SK-N-DZ (cell line): ENCODE data around the gene CRNN.

Experiments used
- DNase-seq: peaks from one replicate; pipeline ENCODE4 v3.0.0-alpha.2; 2015; ENCODE audit warnings: low spot score
- small RNA-seq, 2 experiments: library from RNA; depleted of rRNA; stranded (forward); fragments of <200 nt; gene quantifications; one replicate each; pipeline ENCODE3, GENCODE V24; 2014

The CRNN gene

DNA sequence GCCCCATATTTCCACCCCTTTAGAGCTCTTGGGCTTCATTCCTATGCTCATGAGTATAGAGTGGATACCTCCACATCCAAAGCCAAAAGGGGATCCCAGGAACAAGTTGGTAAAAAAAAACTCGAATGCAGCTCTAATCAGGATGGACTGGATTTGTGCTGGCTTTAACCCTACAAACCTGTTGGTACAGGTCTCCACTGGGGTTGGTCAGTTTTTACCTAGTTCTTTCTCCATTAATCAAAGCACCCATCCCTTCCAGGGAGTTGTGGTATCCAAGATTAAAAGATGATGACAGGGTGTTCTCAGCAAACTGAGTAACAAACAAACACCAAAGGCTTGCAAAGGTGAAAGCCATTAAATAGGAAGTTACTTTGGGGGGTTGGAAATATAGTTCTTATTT is 5.9 kb upstream of the CRNN start:
- DNase-seq = no peak

DNA sequence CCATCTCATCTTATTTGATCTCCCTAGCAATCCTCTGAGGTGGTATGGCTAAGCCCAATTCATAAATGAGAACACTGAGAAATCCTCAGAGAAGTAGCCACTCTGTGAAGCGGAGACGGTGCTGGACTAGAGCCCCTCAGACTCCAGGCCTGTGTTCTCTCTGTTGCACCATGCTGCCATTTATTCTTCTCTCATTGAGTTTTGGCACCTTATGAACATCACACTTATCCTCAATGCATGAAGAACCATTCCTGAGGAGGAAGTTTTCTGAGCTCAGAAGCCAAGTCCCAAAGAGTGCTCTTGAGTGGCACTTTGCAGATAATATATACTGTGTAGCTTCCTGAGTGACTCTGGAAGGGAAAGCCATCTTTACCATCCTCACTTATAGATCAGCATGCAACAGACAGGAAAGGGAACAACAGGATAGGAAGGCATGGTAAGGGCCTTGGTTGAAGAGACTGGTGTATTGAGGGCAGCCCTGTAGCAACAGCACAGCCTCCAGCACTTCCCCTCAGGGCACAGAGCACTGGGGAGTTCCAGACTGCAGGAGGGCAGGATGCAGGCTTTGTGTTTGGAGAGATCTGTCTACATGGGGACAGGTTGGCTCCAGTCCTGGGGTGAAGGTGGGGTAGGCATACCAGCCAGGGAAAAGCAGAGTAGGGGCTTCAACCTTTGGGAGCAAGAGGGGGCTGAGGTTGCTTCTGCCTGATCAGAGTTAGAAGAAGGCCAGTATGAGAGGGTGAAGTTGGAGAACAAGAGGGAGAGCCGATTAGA is 1.6 kb upstream of the CRNN start:
- DNase-seq = no peak

DNA sequence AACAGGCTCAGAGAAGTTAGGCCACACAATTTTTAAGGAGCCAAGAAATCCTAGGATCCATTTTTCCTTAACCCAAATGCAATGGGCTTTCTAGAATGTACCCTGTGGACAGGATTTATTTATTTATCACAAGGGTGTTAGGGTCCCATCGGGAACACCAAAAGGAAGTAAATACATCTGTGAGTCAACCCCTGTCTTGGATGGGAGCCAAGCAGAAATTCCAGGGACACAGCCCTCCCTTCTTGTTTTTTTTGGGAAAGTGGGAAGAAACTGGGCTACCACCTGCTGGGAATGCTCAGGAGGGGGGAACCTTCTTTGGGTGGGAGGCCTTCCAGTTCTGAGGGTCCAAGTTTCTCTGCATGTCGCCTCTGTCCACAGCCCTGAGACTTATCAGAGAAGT is 1.3 kb downstream of the CRNN start:
- DNase-seq = no peak

DNA sequence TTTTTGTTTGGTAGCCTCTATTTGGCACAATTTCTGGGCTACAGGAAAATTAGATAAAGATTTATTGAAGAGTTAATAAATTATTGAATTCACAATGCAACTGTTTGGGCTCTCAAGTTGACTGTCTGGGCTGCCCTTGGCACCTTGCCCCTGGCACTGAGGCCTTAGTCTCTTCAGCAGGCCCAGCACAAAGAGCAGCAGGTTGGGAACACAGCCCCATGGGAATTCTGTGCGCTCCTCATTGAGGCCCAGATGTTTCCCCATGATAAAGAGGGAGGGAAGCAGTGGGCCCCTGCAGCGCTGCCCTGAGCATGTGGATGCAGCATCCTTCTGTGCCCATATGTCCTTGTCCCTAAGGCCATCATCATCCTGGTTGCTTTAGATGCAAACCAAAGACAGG is 2.9 kb downstream of the CRNN start:
- DNase-seq = no peak

- no peak for DNase-seq
Observed at GRCh38 chr1:152410599-152410998, 3.5 kb downstream of the CRNN start.

GRCh38 chr1:152410028-152410427 is 4.0 kb downstream of the CRNN start:
- DNase-seq = no peak

DNA sequence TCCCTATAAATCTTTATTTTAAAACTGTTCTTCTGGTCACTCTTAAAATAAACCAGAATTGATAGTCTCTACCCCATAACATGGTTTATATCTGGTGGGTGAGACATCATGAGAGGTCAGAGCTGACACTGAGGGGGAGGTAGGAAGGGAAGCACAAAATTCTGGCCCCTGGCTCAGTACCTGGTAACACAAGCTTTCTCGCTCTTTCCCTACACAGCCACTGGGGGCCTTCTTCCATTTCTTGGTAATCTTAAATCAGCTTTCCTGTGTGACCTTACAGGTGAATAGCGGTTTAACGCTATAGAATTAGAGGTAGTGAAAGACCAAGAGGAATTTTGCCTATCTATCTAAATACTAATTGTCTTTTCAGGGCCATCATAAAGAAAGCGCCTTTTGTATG is 5.4 kb downstream of the CRNN start:
- no peak for DNase-seq

DNA sequence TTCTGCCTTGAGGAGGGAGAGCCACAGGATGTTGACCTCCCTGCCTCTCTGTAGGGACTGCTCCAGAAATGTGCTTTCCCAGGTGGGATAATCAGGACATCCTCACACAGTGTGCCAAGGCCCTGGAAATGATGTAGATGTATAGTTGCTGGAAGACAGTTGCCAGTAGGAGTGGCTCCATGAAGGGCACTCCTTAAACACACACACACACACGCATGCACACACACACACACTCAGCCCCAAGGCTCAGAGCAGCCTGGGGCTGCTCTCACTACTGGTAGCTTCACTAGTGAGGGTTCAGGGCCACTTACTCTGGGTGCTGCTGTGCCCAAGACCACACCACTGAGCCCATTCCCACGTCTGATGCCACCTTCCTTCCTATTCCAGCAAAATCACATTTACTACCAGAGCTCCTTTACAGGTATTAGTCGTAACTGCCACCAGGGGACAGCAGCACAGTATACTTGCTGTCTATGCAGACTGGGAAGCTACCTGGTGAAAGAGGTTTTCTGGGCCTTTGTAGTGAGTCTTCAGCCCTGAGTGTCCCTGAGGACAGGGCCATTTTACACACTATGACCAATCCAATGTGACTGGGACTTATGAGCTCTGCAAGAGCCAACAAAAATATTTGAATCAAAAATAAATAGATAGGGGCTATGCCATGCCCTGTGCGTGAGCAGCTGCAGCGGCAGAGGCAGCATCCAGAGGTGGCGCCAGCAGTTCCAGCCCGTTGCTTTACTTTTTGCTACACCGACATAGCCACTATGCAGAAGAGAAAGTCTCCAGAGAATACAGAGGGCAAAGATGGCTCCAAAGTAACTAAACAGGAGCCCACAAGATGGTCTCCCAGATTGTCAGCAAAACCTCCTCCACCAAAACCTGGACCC is 15.0 kb downstream of the CRNN start:
- no peak for DNase-seq

GRCh38 chr1:152397474-152397873 is 16.6 kb downstream of the CRNN start:
- DNase-seq = no peak

- no peak for DNase-seq
Observed at GRCh38 chr1:152394151-152394550, 19.9 kb downstream of the CRNN start.

DNA sequence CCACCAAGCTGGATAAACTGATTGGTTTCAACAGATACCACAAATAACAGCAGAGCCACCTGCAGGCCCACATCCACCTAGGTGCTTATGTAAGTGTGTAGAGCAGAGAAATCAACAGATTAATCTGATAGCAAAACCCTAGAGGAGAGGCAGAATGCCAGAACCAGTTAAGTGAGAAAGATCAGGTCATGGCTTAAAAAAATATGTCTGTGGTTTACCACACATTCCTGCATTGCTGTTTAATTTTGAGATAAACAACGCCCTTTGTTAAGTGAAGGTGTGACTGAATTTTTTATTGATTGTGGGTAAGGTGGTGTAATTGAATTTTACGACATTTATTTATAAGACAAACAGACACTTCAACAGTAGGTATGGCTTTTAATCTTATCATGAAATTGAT is 21.2 kb downstream of the CRNN start:
- no peak for DNase-seq

GRCh38 chr1:152388889-152389288 is 25.2 kb downstream of the CRNN start:
- no peak for DNase-seq

DNA sequence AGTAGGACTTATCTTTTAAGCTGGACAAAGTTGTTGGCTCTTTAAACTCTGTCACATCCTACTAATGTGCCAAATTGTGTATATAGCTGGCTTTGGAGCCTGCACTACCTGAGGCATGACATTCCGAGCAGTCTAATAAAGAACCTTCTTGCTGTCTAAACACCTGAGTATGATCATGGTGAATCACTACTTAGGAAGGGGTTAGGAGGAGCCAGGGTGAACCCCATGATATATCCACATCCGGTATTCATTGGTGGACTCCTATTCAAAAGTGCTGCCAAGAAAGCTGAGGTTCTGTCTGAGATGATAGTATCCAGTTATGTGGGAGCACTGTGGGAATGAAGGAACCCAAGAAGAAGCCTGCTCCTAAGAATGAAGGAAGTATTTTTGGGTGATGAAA is 27.1 kb downstream of the CRNN start:
- DNase-seq = no peak

GRCh38 chr1:152380932-152381331 is 33.1 kb downstream of the CRNN start:
- DNase-seq = no peak

DNA sequence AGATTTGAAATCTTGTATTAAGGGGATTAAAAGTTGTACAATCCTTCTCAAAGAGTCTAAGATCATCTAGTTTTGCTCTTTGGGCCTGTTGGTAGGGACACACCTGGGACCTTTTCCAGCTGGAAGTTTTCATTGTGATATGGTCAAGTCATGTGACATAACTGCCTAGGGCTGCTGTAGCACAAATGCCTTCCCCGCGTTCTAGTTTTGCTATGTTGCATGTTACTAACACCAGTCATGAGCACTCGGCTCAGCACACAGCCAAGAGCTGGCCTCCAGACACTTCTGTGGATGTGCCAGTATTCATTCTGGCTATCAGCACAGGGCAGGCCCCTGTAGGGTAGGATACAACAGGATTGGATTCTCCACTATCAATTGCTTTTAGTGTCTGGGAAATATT is 39.6 kb downstream of the CRNN start:
- no peak for DNase-seq

DNA sequence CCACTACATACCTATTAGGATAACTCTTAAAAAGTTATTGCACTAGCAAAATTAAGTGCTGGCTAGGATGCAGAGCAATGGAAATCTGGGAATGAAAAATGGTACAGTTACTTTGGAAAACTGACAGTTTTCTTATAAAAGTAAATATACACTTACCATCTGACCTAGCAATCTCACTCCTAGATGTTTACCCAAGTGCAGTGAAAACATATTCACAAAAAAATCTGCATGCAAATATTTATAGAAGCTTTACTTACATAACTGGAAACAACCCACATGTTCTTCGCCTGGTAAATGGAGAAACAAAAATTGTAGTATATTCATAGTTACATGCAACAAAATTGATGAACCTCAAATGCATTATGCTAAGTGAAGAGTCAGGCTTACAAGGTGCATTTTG is 41.4 kb downstream of the CRNN start:
- DNase-seq = no peak

DNA sequence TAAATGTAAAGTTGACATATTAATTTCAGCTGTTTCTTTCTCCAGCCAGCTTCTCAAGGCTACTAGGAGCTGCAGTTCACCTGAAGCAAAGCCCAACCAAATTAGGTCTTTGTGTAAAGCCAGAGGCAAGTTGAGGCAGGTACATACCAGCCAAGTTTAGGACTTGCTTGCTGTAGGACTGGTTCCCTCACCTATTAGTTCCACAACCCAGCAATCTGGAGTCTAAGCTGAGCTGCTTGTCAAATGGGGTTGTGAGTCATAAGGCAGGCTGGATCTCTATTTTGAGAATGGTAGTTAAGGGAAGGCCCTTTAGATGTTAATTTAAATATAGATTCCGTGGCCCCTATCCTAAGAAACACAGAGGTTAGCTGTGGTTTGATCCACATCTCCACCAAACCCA is 46.6 kb downstream of the CRNN start:
- no peak for DNase-seq

DNA sequence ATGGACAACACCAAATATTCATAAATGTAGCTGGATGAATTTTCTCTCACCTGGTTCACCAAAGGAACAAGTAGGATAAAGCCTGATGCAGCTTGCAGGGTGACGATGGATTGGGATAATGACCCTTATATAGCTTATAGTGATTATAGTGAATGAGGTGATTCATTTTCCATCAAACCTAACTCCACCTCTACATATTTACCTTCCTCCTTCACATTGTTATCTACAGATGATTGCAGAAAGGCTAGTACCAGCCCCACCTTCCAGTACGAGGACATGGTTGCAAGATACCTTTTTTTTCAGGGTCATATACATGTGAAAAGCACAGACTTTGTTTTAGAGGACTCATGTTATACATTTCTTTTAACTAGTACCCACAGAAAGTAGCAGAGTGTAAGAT is 54.2 kb downstream of the CRNN start, which contains the start of gene FLG2:
Gene FLG2, minus strand, starts transcription at position 101 of the 400 bp plus-strand sequence. CDS start 1,122 bp downstream, outside the sequence.
- DNase-seq = no peak

Small RNA genes lying within 50 kb of the gene (small RNA-seq; reads per million reads assigned to genes)
- gene HMGN3P1 = 0 to 0.13 reads per million in 2 experiments
